ENCODE data around the gene LPP.

The LPP gene

GRCh38 chr3:188134856-188135255, 19.1 kb upstream of the LPP start:
- no peak for DNase-seq

- no peak for DNase-seq
Observed at GRCh38 chr3:188135271-188135670, 18.7 kb upstream of the LPP start.

GRCh38 chr3:188137051-188137450, 16.9 kb upstream of the LPP start:
- DNase-seq = no peak

- DNase-seq = no peak
Observed at GRCh38 chr3:188139466-188139865, 14.5 kb upstream of the LPP start.

DNA sequence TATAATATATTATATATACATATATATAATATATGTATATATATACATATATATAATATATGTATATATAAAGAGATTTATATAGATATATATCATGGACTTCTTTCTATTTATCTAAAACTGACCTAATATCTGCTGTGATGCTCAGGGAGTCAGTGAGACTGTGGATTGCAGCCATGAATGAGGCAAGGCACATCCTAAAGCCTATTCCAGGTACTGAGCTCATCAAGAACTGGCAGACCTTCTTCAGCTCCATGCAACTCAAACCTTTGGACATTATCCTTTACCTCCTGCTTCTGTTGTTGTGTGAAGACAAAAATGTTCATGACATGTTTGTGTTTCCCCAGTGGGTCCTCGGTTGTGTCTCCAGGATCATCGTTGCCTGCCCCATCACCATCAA, 7.7 kb upstream of the LPP start:
- no peak for DNase-seq

DNA sequence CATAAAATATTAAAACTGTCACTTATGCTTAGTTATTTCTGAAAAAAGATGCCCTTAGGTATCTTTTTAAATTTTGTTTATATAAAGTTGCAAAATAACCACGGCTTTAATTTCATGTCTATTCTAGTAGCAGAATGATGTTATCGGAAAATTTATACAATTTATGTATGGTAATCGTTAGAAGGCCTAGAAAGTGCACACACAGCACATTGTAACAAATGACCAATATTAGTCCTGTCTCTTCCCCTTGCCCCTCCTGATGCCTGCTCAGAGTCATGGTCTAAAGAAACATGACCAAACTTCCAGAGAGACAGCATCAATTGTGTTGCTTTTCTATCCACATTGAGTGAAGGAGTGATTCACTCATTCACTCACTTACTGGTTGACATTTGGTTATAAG, 6.2 kb upstream of the LPP start:
- DNase-seq = no peak

GRCh38 chr3:188148318-188148717, 5.6 kb upstream of the LPP start:
- no peak for DNase-seq

- DNase-seq = no peak
Observed at GRCh38 chr3:188149587-188149986, 4.4 kb upstream of the LPP start.

GRCh38 chr3:188150982-188151381, 3.0 kb upstream of the LPP start:
- DNase-seq = no peak

GRCh38 chr3:188151438-188151837, 2.5 kb upstream of the LPP start:
- DNase-seq = no peak

GRCh38 chr3:188152660-188153436, 1.1 kb upstream of the LPP start:
- no peak for DNase-seq

- DNase-seq = peak; percentile 86
Observed at GRCh38 chr3:188153437-188154013, 432 bp upstream of the LPP start.

- no peak for DNase-seq
Observed at GRCh38 chr3:188154809-188155574, 1.0 kb downstream of the LPP start.

DNA sequence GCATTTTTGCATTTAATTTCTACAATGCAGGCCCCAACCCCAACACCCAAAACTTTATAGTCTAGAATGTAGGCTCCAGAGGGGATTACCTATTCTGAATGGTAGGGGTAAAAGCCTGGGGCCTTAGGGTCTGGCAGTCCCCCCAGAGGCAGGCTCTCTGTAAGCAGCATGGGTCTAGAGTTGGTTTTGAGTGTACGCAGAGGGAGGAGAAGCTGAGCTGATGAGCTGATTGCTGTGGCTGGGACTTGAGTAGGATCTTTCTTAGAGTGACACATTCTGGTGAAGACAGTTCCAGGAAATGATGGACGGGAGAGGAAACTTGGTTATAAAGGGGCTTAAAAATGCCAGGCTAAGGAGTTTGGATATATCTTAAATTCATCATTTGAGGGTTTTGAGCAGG, 2.1 kb downstream of the LPP start:
- no peak for DNase-seq

GRCh38 chr3:188157407-188157806, 3.5 kb downstream of the LPP start:
- no peak for DNase-seq

GRCh38 chr3:188157971-188158370, 4.0 kb downstream of the LPP start:
- DNase-seq = no peak

- DNase-seq = no peak
Observed at GRCh38 chr3:188158731-188159310, 4.9 kb downstream of the LPP start.

- no peak for DNase-seq
Observed at GRCh38 chr3:188160751-188161150, 6.8 kb downstream of the LPP start.

GRCh38 chr3:188164248-188164687, 10.3 kb downstream of the LPP start:
- DNase-seq = no peak

DNA sequence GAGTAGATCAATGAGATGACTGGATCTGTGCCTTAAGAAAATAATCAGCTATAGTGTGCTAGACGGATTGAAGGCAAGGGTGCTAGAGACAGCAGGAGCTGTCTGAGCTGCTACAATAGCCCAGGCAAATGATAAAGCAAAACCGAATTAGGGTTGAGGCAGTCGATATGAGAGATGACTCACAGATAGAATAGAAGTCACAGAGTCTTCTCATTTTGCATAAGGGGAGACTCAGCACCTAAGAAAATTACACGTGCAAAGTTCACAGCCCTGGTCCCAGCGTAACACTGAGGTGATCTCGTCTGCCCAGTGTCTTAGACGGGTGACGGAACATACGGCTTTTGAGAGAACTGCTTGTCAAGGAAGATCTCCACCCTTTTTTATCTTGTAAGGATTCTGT, 11.6 kb downstream of the LPP start:
- DNase-seq = no peak

DNA sequence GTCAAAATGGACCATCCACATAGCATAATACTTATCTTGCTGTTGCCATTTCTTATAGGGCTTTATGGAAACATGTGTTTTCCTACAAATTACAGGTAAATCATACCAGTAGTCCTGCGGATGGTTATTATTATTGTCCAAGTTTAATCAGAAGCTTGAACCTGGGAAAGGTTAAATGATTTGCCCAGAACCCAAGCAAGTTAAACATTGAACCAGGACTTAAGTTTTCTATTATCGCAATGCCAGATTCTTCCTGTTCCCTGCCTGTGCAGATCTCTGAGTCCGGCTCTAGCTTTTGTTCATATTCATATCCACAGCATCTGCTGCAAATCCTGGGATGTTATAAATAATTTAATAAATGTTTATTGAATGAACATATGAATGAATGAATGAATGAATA, 12.5 kb downstream of the LPP start:
- no peak for DNase-seq

DNA sequence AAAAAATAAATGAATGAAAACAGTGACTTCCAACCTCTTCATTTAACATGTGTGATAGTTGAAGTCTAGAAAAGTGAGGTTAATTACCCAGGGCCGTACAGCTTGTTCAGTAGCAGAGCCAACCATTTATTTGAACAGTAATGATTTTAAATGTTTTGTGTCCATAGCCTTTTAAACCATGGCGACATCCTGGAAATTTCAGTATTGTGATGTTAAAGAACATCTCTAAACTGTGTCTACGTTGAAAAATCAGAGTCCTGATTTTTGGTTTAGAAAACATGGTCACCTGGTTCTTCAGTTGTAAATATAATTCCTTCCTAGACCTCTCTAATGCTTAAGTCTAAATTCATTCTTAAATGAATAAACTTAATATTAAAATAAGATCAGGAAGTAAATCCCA, 14.2 kb downstream of the LPP start:
- no peak for DNase-seq

DNA sequence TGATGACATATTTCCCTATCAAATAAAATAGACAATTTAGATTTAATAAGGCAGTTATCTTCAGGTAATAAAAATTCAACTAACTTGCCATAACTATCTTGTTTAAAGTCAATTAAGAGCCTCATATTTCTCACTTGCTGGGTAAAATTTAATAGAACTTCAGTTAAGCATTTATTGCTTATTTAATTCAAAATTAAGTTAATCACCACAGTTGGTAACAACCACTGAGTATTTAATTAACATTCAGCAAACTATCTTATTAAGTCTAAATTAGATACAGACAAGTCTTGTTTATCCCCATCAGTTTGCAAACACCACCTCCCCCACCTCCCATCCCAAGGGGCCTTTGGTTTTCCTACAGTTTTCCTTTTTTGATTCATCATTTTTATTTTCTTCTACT, 14.7 kb downstream of the LPP start:
- no peak for DNase-seq
